GM12878 (cell line): ENCODE measurements around the gene SLCO6A1.

Experiments used
- MXI1 ChIP-seq: fragments of 150-350 bp; IDR thresholded peaks from 2 replicates; pipeline ENCODE4 v1.6.1; 2011; ENCODE audit warnings: low read depth, mild to moderate bottlenecking, inconsistent platforms, low read length, improper control_type of control experiment
- STAT1 ChIP-seq: fragments of 450-650 bp; conservative IDR thresholded peaks from 2 replicates; pipeline ENCODE4 v1.6.1; 2014; ENCODE audit warnings: antibody characterized with exemption, mild to moderate bottlenecking

DNA sequence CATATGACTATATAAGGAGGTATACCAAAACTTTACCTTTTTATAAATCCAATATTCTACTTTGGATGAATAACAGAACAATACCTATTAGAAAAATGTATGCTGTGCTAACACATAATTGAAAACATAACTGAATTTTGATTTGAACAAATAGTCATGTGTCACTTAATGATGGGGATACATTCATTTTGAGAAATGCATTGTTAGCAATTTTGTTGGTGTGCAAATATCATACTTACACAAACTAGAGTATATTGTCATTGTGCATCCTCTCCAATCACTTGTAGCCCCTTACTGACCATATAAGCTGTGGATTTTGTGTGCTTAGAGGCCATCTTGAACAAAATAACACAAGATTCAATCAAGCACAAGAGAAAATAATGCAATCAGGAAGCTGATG lies 130.4 kb downstream of the SLCO6A1 start:
- TF ChIP-seq STAT1: no peak
- no peak for TF ChIP-seq MXI1
